SW480 (cell line): Measurements from ENCODE around the gene FOXJ3.
"Not testable (repeated sequence)": the region's sequence is repeated elsewhere in the genome, so short reads cannot be mapped to it uniquely, and the experiment has no call there.

Experiments
- DNase-seq: peaks from one replicate; pipeline ENCODE4 v3.0.0-alpha.2; 2016; ENCODE audit warnings: low spot score

Gene FOXJ3

GRCh38 chr1:42251042-42251441 is 84.0 kb downstream of the FOXJ3 start:
- DNase-seq: peak; percentile 5

- DNase-seq: no peak
Observed at GRCh38 chr1:42250164-42250563, 84.9 kb downstream of the FOXJ3 start.

- DNase-seq: no peak
Observed at GRCh38 chr1:42240966-42241755, 93.9 kb downstream of the FOXJ3 start.

- DNase-seq: no peak
Observed at GRCh38 chr1:42239555-42239954, 95.5 kb downstream of the FOXJ3 start.

GRCh38 chr1:42239041-42239440 is 96.0 kb downstream of the FOXJ3 start:
- no peak for DNase-seq

GRCh38 chr1:42231253-42231652 is 103.8 kb downstream of the FOXJ3 start:
- DNase-seq: no peak

GRCh38 chr1:42228938-42229337 is 106.1 kb downstream of the FOXJ3 start:
- no peak for DNase-seq

GRCh38 chr1:42223036-42223435 is 112.0 kb downstream of the FOXJ3 start:
- no peak for DNase-seq

- DNase-seq: peak; percentile 4
Observed at GRCh38 chr1:42221952-42222606, 113.0 kb downstream of the FOXJ3 start.

- no peak for DNase-seq
Observed at GRCh38 chr1:42221456-42221855, 113.6 kb downstream of the FOXJ3 start.

- DNase-seq: no peak
Observed at GRCh38 chr1:42219627-42220026, 115.4 kb downstream of the FOXJ3 start.

- no peak for DNase-seq
Observed at GRCh38 chr1:42214447-42214871, 120.6 kb downstream of the FOXJ3 start.

GRCh38 chr1:42211224-42211623 is 123.8 kb downstream of the FOXJ3 start:
- no peak for DNase-seq

GRCh38 chr1:42210421-42211133 is 124.5 kb downstream of the FOXJ3 start:
- DNase-seq: no peak

GRCh38 chr1:42209526-42210251 is 125.3 kb downstream of the FOXJ3 start:
- no peak for DNase-seq

- not testable (repeated sequence) for DNase-seq
Observed at GRCh38 chr1:42206930-42207329, 128.1 kb downstream of the FOXJ3 start.

- DNase-seq: no peak
Observed at GRCh38 chr1:42206164-42206563, 128.9 kb downstream of the FOXJ3 start.

- no peak for DNase-seq
Observed at GRCh38 chr1:42201986-42202385, 133.0 kb downstream of the FOXJ3 start.

GRCh38 chr1:42198251-42198650 is 136.8 kb downstream of the FOXJ3 start:
- DNase-seq: no peak

GRCh38 chr1:42195841-42196240 is 139.2 kb downstream of the FOXJ3 start:
- DNase-seq: no peak

GRCh38 chr1:42192106-42192505 is 142.9 kb downstream of the FOXJ3 start:
- DNase-seq: no peak

GRCh38 chr1:42191319-42191718 is 143.7 kb downstream of the FOXJ3 start:
- no peak for DNase-seq
